ENCODE data around the gene PURA. TPM values are rescaled to one million over a fixed set of nuclear protein-coding genes. Genes with fewer than 3 reads are reported as not detected.

Gene PURA
- total and polyA plus RNA-seq, 2 donors from 2014 or later = 4.7 to 31.6 TPM

DNA sequence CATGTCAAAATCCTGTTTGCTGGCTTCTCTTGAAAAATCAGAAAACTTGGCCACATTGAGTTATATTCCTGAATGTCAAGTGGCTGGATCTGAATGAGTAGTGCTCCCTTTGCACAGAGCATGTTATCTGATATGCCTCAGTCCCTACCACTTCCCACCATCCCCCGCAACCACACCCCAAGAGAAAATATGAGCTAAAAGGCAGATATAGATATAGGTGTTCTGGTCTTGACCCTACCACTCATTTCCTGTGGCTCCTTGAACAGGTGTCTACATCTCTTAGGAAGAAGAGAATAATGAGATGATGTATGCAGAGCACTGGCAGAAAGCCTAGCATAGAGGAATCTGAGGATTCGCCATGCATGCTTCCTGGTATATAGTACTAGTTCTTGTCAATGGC lies 54.5 kb downstream of the PURA start:
- FAIRE-seq = no peak
- Histone ChIP-seq H3K36me3 (ENCODE audit: control insufficient read depth in 2 of 3, insufficient read depth in 3 of 3, low read length in 3 of 3) (no peaks in the 10 kb centered on the region), H3K27ac (ENCODE audit: low read depth in 2 of 2, low read length in 2 of 2) (no peak overlapping the region), H3K4me3 (ENCODE audit: low read length in 3 of 3) (no peak overlapping the region), H3K9ac (ENCODE audit: low read length in 3 of 3) (no peak overlapping the region), H3K9me3 (ENCODE audit: control insufficient read depth in 2 of 3, insufficient read depth in 1 of 3, low read length in 3 of 3) (no peaks in the 10 kb centered on the region), H3K27me3 (ENCODE audit: control insufficient read depth, insufficient read depth, low read length) (no peaks in the 10 kb centered on the region), H3K4me1 (ENCODE audit: control insufficient read depth in 2 of 3, insufficient read depth in 2 of 3, low read depth in 1 of 3, low read length in 3 of 3) (peaks cover 0 to 8% (median 0%) of the 10 kb centered on the region in 3 donors)
- no peak for TF ChIP-seq CTCF (IDR thresholded peaks at IDR 0.05; ENCODE audit: borderline replicate concordance, extremely low read depth, insufficient read depth)
- no peak for DNase-seq
- intact Hi-C loops (cut with DNase I) = no loop called here

DNA sequence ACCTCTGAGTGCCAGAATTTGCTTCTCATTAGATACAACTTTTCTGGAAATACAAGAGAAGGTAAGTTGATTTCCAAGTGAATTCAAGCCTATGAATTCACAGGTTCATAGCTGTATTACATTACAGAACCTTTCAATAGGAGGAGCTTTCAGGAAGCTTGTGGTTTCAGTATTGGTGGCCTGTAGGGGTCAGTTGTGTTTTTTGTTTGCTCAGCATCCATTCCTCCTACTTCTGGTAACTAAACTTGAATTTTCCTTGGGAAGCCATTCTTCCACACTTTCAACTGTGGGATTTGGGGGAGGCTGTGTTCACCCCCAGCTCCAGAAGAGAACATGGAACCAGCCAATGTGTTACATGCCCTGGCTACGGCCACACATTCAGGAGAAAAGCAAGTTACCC lies 55.5 kb downstream of the PURA start:
- Histone ChIP-seq H3K9me3 (ENCODE audit: control insufficient read depth in 2 of 3, insufficient read depth in 1 of 3, low read length in 3 of 3) (no peaks in the 10 kb centered on the region), H3K27ac (ENCODE audit: low read depth in 2 of 2, low read length in 2 of 2) (no peak overlapping the region), H3K9ac (ENCODE audit: low read length in 3 of 3) (no peak overlapping the region), H3K4me3 (ENCODE audit: low read length in 3 of 3) (no peak overlapping the region), H3K36me3 (ENCODE audit: control insufficient read depth in 2 of 3, insufficient read depth in 3 of 3, low read length in 3 of 3) (no peaks in the 10 kb centered on the region), H3K4me1 (ENCODE audit: control insufficient read depth in 2 of 3, insufficient read depth in 2 of 3, low read depth in 1 of 3, low read length in 3 of 3) (peaks cover 0 to 8% (median 0%) of the 10 kb centered on the region in 3 donors), H3K27me3 (ENCODE audit: control insufficient read depth, insufficient read depth, low read length) (no peaks in the 10 kb centered on the region)
- peak; percentile 48 for TF ChIP-seq CTCF (IDR thresholded peaks at IDR 0.05; ENCODE audit: borderline replicate concordance, extremely low read depth, insufficient read depth)
- intact Hi-C loops (cut with DNase I) = no loop called here
- FAIRE-seq (no peak), DNase-seq (no peak)

DNA sequence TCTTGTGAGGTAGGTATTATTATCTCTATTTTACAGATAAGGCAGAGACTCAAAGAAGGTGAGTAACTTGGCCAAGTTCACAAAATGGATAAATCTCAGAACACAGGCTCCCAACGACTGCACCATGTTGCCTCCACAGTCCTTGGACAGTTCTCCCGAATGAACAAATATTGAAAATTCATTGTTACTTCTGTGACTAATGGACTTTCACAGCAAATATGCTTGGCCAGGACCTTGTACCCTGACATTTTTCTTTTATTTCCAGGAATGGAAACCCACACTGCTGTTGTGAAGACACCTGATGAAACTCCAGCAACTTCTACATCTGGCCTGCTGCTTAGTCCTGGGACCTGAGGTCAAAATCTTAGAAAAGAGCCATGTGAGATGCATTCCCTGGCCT lies 58.6 kb downstream of the PURA start:
- no peak for FAIRE-seq
- Histone ChIP-seq H3K27me3 (ENCODE audit: control insufficient read depth, insufficient read depth, low read length) (no peaks in the 10 kb centered on the region), H3K4me1 (ENCODE audit: control insufficient read depth in 2 of 3, insufficient read depth in 2 of 3, low read depth in 1 of 3, low read length in 3 of 3) (peaks cover 0 to 6% (median 2%) of the 10 kb centered on the region in 3 donors), H3K27ac (ENCODE audit: low read depth in 2 of 2, low read length in 2 of 2) (no peak overlapping the region), H3K36me3 (ENCODE audit: control insufficient read depth in 2 of 3, insufficient read depth in 3 of 3, low read length in 3 of 3) (no peaks in the 10 kb centered on the region), H3K9ac (ENCODE audit: low read length in 3 of 3) (no peak overlapping the region), H3K9me3 (ENCODE audit: control insufficient read depth in 2 of 3, insufficient read depth in 1 of 3, low read length in 3 of 3) (no peaks in the 10 kb centered on the region), H3K4me3 (ENCODE audit: low read length in 3 of 3) (no peak overlapping the region)
- intact Hi-C loops (cut with DNase I) = no loop called here
- TF ChIP-seq CTCF (IDR thresholded peaks at IDR 0.05; ENCODE audit: borderline replicate concordance, extremely low read depth, insufficient read depth) = no peak
- DNase-seq = no peak

DNA sequence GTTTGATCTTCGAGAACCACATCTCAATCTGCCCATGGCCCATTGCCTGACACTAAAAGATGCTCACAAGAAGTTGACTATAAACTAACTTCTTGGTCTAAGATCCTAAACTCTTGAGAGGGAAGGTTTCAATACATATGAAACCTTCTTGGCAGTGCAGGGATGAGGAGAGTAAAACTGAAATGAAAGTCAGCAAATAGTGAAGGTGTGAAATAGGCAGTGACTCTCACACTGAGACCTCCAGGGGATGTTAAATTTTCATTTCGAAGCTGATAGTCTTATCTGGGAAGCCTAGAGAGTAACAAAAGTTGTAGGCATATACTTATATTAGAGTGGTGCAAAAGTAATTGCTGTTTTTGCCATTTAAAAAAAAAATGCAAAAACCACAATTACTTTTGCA lies 60.1 kb downstream of the PURA start:
- no peak for FAIRE-seq

More for the DNA sequence above, 60.1 kb downstream of the PURA start:
- H3K27me3 ChIP-seq (ENCODE audit: control insufficient read depth, insufficient read depth, low read length) = no peaks in the 10 kb centered on the region
- no peaks in the 10 kb centered on the region for H3K36me3 ChIP-seq (ENCODE audit: control insufficient read depth in 2 of 3, insufficient read depth in 3 of 3, low read length in 3 of 3)
- intact Hi-C loops (cut with DNase I) = no loop called here
- H3K4me1 ChIP-seq (ENCODE audit: control insufficient read depth in 2 of 3, insufficient read depth in 2 of 3, low read depth in 1 of 3, low read length in 3 of 3) = peaks cover 0 to 12% (median 10%) of the 10 kb centered on the region in 3 donors
- H3K4me3 ChIP-seq (ENCODE audit: low read length in 3 of 3) = no peak overlapping the region
- TF ChIP-seq CTCF (IDR thresholded peaks at IDR 0.05; ENCODE audit: borderline replicate concordance, extremely low read depth, insufficient read depth) = no peak
- H3K9ac ChIP-seq (ENCODE audit: low read length in 3 of 3) = no peak overlapping the region
- no peak overlapping the region for H3K27ac ChIP-seq (ENCODE audit: low read depth in 2 of 2, low read length in 2 of 2)
- DNase-seq = no peak
- no peaks in the 10 kb centered on the region for H3K9me3 ChIP-seq (ENCODE audit: control insufficient read depth in 2 of 3, insufficient read depth in 1 of 3, low read length in 3 of 3)

Measured in kidney (tissue), 14 donors.